Measurements from ENCODE around the gene CETN3. TPM values are rescaled to one million over a fixed set of nuclear protein-coding genes. Genes with fewer than 3 reads are reported as not detected.

CETN3 gene
- 42.8 TPM for total RNA-seq (2021; ENCODE audit: unreplicated experiment)
- 11.6 and 24.5 TPM in 2 replicates for polyA plus RNA-seq (2012)
- percentile 78 among the genes with signal in this experiment for Bru-seq, nascent RNA
- percentile 80 among the genes with signal in this experiment for BruChase-seq, experiment 1, labeled RNA remaining after a 6-hour chase
- percentile 70 among the genes with signal in this experiment for BruChase-seq, experiment 2, labeled RNA remaining after a 2-hour chase
- long read RNA-seq, transcript CETN3-201 (5 exons, 2,432 nt): major isoform, 33 of 47 reads
- long read RNA-seq, partial matches to known transcripts: 8 of 47 reads
- long read RNA-seq, other reads (novel, unspliced or antisense): 2 of 47 reads

DNA sequence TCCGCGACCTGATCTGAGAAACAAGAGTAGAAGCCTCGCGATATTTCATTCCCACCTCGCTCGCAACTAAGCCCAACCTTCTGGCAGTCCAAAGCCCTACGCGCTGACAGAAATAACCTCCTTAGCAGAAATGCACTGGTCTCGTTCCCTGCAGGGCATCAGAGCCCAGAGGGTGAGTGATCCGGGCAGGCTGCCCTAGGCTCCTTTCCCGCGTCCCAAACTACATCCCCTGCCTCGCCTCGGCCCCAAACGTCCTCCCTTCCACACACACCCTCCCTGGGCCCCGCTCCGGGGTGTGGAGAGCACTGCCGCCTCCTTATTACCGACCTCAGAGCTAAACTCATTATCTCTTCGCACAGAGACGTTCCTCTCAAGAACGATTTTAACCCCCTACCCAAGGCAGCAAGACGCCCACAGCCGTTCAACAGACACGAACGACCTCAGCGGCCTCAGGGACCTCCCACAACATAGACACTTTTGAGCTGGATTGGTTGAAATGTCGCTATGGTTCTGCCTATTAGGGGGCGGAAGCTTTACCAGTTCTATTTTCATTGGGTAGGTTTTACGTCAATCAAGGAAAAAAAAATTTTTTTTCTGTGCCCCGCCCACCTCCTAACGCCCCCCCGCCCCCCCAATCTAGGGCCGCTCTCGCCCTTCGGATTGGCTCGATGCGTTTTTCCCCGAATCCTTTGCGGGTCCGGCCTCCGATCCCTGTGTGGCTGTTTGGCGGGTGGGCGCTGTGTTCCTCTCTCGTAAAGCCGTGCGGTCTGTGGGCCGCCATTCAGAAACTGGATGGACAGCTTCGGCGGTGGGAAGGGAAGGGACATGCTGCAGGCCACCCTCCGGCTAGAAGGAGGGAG lies at the start of gene CETN3:
TSS of gene CETN3 (minus strand) at position 439 of the 860 bp plus-strand sequence. CDS start at position 344, 95 bp downstream.
- ATAC-seq (peak; percentile 94), DNase-seq (ENCODE audit: low read depth, low spot score) (peak; percentile 95)
- no peaks in the 10 kb centered on the region for H4K20me1 ChIP-seq (ENCODE audit: insufficient read depth)
- no peaks in the 10 kb centered on the region for H3K9me2 ChIP-seq (ENCODE audit: insufficient read depth)
- H3K4me3 ChIP-seq (replicated peaks in 1 of 2; ENCODE audit: low read depth in 1 of 2, low read length in 2 of 2): peak within 1 kb of the TSS; percentile 64 to 84
- H3K36me3 ChIP-seq (ENCODE audit: control insufficient read depth in 1 of 2, insufficient read depth in 2 of 2, low read length in 2 of 2): peaks cover 5 to 7% of the 10 kb centered on the region in 2 experiments; a peak in 1 of 4 replicates
- peaks cover 0 to 14% of the 10 kb centered on the region in 2 experiments; a peak in 2 of 4 replicates for H3K4me1 ChIP-seq (ENCODE audit: control insufficient read depth in 1 of 2, insufficient read depth in 2 of 2, low read length in 2 of 2)
- no peaks in the 10 kb centered on the region for H3K27me3 ChIP-seq (ENCODE audit: insufficient read depth, low read length)
- intact Hi-C loops (cut with micrococcal nuclease): no loop called here
- peak within 1 kb of the TSS; percentile 69 for H2AFZ ChIP-seq (ENCODE audit: low read depth, low read length, poor library complexity, severe bottlenecking)
- peak within 1 kb of the TSS; percentile 85 for H3K9ac ChIP-seq (ENCODE audit: low read length)
- POLR2A ChIA-PET: interaction anchor here (0.7 to 2.9 kb wide), 17 partner anchors 10 to 480 kb away, joined by 3 to 29 read pairs (median 4); partner anchors contain the start of genes ADGRV1, LYSMD3, MBLAC2 and POLR3G
- RAD21 ChIA-PET (ENCODE audit: low non-redundant PET in 1 of 2, low total read pairs in 2 of 2, uncharacterized antibody in 2 of 2, unreplicated experiment in 2 of 2): interaction anchor here in 1 of 2 experiments (1.1 kb wide), 1 partner anchor 19 kb away, joined by 5 read pairs; no protein-coding TSS in a partner anchor
- H3K79me2 ChIP-seq (ENCODE audit: insufficient read depth, low read length): peaks cover 17% of the 10 kb centered on the region
- CTCF ChIA-PET: interaction anchor here (1.0 kb wide), 1 partner anchor 8 kb away, joined by 3 read pairs; no protein-coding TSS in a partner anchor
- H3K27ac ChIP-seq (ENCODE audit: low read depth, low read length): peak within 1 kb of the TSS; percentile 95
- BruUV-seq (replicated peaks): no TSS peak
- H3K9me3 ChIP-seq (ENCODE audit: control insufficient read depth in 1 of 2, insufficient read depth in 1 of 2, low read depth in 1 of 2, low read length in 2 of 2): no peaks in the 10 kb centered on the region
- peak within 1 kb of the TSS; percentile 81 for H3K4me2 ChIP-seq (ENCODE audit: low read length)
- TF ChIP-seq REST (IDR thresholded peaks at IDR 0.05; ENCODE audit: low read depth) (no peak), CBX3 (IDR thresholded peaks at IDR 0.05; ENCODE audit: low read depth) (peak; percentile 75; the same call in 1 of the 2 replicates), MAX (IDR thresholded peaks at IDR 0.05) (peak; percentile 89), ELF1 (IDR thresholded peaks at IDR 0.05; ENCODE audit: borderline replicate concordance, low read depth) (no peak), SIN3A (IDR thresholded peaks at IDR 0.05; ENCODE audit: low read depth) (peak; percentile 90), EGR1 (IDR thresholded peaks at IDR 0.05; ENCODE audit: low read depth) (peak; percentile 25; the same call in 1 of the 2 replicates), ATF3 (IDR thresholded peaks at IDR 0.05) (no peak), POLR2A (IDR thresholded peaks at IDR 0.05; ENCODE audit: borderline replicate concordance, extremely low read depth, insufficient read depth, insufficient read length) (peak; percentile 98), RAD21 (IDR thresholded peaks at IDR 0.05; ENCODE audit: low read depth) (no peak), SRF (IDR thresholded peaks at IDR 0.05; ENCODE audit: low read depth) (no peak), POLR2AphosphoS5 (IDR thresholded peaks at IDR 0.05; ENCODE audit: low read depth, low read length) (peak; percentile 93), CEBPB (IDR thresholded peaks at IDR 0.05; ENCODE audit: low read depth) (no peak), YY1 (IDR thresholded peaks at IDR 0.05; ENCODE audit: extremely low read depth, insufficient replicate concordance, low read depth, low read length) (peak; percentile 92), ZFX (IDR thresholded peaks at IDR 0.05) (peak; percentile 42), SP1 (IDR thresholded peaks at IDR 0.05; ENCODE audit: low read depth) (peak; percentile 95), ZNF274 (IDR thresholded peaks at IDR 0.05; ENCODE audit: low read depth, low read length) (no peak), TCF7L2 (IDR thresholded peaks at IDR 0.05; ENCODE audit: borderline replicate concordance, extremely low read depth, insufficient read depth, insufficient read length) (no peak), JUND (IDR thresholded peaks at IDR 0.05) (no peak), FOSL1 (IDR thresholded peaks at IDR 0.05; ENCODE audit: low read depth) (no peak)
- TF ChIP-seq, protein P1, sequence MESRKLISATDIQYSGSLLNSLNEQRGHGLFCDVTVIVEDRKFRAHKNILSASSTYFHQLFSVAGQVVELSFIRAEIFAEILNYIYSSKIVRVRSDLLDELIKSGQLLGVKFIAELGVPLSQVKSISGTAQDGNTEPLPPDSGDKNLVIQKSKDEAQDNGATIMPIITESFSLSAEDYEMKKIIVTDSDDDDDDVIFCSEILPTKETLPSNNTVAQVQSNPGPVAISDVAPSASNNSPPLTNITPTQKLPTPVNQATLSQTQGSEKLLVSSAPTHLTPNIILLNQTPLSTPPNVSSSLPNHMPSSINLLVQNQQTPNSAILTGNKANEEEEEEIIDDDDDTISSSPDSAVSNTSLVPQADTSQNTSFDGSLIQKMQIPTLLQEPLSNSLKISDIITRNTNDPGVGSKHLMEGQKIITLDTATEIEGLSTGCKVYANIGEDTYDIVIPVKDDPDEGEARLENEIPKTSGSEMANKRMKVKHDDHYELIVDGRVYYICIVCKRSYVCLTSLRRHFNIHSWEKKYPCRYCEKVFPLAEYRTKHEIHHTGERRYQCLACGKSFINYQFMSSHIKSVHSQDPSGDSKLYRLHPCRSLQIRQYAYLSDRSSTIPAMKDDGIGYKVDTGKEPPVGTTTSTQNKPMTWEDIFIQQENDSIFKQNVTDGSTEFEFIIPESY (IDR thresholded peaks at IDR 0.05; ENCODE audit: extremely low read depth, insufficient replicate concordance, low read length): peak; percentile 91
